Effector CD4-positive, alpha-beta T cell (primary cell): ENCODE data around the gene CTDP1.

ENCODE experiments used
- DNase-seq: peaks from one replicate; pipeline ENCODE4 v3.0.0-alpha.2; 2020

CTDP1 gene

DNA sequence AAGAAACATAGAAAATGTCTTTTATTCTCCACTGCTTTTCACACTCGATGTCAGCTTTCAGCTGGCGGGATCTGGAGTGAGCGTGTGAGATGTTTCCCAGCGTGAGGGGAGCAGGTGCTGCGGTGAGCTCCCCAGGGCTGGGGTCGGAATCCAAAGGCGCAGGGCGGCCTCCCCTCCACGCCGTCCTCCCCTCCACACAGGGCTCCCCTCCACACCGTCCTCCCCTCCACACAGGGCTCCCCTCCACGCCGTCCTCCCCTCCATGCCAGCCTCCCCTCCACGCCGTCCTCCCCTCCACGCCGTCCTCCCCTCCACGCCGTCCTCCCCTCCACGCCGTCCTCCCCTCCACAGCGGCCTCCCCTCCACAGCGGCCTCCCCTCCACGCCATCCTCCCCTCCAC is 91.2 kb downstream of the CTDP1 start:
- no peak for DNase-seq

DNA sequence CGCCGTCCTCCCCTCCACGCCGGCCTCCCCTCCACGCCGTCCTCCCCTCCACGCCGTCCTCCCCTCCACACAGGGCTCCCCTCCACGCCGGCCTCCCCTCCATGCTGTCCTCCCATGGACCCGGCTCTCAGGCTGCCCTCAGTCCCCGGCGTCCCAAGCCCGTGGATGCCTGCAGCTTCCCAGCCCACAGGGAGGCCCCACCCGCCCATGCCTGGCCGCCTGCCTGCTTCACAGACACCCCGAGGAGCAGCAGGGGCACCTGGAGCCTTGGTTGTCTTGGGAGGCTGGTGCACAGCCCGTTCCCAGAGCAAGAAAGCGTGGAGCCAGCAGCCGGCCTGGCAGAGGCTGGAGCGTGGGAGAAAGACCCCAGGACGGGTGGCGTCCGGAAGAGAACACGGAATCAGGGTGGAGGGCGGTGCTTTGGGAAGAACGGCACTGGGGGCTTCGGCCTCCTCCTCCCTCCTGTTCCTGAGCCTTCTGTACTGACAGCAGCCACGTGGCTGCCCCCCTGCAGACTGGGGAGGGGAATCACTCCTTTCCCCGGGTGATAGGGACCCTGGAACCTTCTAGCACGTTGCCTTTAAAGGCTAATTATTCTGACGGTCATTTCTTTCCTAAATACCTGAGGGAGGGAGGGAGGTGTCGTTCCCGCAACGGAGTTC is 92.0 kb downstream of the CTDP1 start:
- DNase-seq, result no peak

DNA sequence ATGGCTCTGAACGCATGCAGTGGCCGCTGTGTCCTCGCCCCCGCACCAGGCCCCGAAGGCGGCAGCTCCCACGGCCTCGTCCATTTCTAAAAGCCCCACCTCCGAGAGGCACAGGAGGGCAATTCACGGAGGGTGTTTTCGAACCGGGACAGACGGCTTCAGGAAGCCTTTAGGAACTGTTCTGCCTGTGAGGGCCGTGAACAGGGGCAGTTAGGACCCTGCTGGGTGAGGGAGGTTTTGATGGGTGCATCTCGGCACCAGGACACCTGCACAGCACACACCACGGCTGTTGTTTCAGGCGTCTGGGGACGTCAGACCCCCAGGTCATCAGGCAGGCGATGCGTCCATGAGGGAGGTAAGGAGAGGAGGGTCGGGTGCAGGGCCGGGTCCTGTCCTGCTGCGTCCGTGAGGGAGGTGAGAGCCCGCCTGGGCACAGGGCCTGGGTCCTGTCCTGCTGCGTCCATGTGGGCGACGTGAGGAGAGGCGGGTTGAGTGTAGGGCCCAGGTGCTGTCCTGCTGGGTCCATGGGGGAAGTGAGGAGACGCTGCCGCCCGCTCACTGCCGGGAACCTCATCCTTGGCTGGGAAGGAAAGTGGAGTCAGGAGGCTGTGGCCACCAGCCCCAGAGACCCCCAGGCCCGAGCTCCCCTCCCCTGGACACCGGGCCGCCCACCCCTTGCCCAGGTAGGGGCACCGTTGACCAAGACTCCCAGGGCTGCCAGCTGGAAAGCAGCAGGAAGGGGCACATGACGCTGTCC is 92.7 kb downstream of the CTDP1 start:
- DNase-seq, result no peak

DNA sequence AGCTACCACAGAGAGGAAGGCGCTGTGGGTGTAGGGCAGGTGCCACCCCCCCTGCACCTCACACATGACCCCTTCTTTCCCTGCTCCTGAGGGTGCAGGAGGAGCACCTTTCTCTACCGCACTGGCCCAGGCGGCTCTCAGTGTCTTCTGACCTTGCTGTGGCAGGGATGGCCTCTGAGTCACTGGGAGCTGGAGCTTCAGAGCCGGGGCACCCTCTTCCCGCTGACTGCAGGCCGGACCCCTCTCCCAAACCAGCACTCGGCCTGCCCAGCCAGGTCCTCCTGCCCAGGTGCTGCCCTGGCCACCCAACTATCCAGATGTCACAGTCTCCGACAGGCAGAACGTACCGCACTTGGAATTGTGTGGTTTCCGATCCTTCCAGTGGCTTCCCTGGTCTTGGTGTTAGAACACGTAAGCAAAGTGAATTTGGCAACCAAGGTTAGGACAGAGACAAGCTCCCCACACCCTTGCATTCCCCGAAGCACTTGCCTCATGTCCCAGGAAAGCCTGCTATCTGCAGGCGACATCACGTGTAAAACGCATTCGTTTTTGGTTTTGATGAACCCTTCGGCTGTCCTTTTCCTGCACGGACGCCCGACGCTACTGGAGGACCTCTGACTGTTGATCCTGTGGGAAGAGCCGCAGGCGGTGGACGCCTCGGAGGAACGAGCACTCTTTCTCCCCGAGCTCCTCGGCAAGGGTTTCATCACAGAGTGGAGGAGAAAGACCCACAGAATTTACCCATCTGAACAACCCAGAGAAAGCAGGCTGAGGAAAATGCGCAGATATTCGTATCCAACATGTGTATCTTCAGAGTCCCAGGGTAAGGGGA is 93.5 kb downstream of the CTDP1 start:
- no peak for DNase-seq

DNA sequence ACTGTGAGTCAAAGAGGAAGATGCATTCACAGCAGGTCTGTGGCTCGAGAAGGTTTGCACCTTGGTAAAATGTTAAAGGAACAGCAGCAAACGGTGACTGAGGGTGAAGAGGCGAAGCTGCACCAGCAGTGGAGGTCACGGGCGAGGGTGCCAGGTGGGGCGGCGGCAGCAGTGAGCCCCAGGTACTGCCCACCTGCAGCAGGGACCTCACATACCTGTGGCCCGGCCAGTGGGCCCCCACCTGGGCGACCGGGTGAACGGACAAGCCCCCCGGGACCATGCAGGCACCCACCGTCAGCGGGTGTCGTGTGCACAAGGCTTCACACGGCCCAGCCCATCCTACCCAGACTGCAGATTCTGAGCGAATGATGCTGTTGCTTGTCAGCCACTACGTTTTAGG is 94.5 kb downstream of the CTDP1 start:
- no peak for DNase-seq

DNA sequence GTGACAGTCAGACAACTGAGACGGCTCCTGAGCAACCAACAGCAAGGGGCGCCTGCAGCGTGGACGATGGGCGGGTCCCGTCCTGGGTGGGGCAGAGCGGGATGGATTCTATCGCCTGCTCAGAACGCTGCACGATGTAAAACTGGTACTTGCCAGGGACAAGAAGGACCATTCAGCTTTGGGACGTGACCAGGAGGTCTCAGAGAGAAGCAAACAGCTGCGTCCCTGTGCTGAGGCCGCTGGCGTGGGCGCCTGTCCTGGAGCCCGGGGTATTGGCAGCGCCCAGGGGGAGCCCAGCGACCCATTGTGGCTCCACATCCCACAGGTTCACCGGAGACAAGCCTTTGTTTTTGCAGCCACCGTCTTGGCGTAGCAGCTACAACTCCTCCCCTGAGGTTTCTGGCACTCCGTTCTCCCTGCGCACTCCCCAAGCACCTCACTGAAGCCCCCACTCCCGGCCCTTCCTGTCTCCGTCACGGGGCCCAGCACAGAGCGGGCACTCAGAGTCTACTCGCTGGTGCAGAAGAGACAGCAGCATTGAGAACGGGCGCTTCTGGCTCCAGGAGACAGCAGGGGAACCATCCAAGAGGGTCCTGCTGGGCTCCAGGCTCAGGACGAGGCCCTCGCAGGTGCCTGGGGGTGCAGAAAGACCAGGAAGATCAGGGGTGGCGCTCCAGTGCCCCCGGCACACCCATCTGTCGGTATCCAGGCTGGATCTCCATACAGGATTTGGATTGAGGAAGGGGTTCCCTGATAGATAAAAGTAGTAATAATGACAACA is 96.0 kb downstream of the CTDP1 start:
- no peak for DNase-seq

DNA sequence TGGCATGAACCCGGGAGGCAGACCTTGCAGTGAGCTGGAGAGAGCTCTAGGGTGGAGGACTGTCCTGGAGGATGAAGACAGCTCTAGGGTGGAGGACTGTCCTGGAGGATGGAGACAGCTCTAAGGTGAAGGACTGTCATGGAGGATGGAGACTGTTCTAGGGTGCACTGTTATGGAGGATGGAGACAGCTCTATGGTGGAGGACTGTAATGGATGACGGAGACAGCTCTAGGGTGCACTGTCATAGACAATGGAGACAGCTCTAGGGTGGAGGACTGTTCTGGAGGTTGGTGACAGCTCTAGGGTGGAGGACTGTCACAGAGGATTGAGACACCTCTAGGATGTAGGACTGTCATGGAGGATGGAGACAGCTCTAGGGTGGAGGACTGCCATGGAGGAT is 97.1 kb downstream of the CTDP1 start:
- DNase-seq, result no peak

DNA sequence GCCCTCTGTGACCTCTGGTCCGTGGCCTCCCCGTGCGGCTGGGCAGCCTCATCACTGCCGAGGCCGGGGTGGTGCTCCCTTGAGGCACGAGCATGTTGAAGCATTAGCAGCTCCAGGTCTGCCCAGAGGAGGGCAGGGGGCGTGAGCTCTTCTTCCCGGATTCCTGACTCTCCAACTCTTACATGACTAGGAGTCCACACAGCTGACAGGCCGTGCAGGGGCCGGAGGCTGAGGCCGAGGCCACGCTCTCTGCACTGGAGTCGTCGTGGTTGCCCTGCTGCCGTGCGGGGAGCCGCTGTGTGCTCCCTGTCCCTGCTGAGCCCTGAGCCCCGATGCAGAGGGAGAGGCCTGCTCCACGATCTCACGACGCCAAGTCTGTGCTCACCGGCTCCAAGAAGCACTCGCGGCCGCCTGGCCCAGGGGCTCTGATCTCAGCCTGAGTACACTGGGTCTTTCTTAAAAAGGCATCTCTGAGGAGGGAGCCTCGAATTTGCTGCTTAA is 98.7 kb downstream of the CTDP1 start:
- DNase-seq, result no peak

DNA sequence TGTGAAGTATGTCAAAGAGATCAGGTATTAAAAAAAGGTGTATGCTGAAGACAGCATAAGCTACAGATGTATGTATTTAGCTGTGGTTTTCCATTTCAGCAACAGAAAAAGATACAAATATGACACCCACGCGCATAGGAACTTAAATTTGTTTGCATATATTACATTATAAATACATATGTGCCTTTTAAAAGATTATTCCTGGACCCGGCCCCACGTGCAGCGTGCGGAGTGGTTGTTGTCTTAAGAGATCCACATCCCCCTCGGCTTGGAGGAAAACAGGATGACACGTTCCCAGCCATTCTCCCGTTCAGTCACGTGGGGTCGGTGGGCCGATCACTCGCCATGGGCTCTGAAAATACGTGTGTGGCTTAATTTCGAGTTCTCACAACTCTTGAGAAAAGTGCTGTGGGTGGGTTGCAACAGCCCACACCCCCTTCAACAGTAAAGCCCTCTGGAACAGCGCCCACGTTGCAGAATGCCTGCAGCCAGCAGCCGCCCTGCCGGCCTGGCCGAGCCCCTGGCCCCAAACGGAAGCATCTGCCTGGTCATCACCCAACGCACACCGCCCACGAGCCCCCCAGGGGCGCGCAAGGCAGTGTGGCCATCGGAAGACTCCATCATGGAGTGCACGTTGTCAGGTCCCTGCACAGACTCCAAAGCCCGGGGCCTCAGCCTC is 99.6 kb downstream of the CTDP1 start:
- DNase-seq, result no peak

DNA sequence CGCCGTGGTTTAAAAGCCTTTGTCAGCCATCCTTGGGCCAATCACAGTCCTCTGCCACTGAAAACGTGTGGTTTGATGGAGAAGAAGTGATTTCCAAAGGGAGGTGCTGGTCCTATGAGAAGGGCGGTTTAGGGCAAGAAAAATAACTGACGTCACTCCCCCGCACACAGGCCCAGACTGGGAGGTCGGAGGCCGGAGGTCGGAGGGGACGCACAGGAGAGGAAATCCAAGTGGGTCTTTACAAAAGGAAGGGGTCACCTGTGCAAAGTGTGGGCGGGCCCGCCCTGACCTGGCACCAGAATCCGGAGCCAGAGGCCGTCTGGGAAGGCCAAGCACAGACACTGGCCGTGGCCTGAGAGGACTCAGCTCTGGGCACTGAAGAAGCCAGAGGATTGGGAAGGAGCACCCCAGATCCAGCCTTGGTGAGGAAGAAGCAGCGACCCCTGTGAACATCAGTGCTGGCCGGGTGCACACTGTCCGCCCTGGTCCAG is 100.1 kb downstream of the CTDP1 start:
- no peak for DNase-seq

DNA sequence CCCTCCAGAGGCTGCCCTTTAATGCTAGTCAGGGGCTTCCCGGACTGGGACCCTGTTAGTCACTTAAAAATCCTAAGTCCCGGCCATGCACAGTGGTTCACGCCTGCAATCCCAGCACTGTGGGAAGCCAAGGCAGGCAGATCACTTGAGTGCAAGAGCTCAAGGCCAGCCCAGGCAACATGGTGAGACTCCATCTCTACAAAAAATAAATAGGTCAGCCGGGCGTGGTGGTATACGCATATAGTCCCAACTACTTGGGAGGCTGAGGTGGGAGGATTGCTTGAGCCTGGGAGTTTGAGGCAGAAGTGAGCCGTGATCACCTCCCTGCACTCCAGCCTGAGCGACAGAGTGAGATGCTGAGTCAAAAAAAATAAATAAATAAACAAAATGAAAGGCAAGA is 100.9 kb downstream of the CTDP1 start:
- no peak for DNase-seq

DNA sequence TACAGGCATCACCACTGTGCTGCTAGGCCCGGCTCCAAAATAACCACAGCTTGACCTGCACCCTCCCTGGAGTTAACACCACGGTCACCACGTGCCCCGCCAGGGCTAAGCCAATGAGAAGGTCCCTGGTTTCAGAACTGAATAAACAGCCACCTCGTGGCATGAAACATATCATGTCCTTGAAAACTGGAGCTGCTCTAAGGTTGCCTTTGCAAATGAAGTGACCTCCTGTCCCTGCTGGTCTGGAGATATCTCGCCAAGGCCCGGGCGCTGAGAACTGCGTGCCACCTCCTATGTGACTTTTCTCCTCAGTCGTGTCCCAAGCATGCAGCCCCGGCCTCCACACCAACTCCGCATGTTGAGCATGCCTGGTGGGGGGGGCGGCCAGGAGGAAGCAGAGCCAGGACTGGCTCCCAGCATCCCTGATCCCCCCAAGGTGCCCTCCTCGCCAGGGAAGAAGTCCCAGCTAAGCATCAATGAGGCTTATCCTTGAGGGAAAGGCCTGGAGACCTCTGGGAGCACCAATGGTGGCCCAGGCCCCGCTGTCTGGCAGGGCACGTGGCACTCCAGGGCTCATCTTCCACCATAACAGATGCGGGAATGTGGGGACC is 101.8 kb downstream of the CTDP1 start:
- no peak for DNase-seq

DNA sequence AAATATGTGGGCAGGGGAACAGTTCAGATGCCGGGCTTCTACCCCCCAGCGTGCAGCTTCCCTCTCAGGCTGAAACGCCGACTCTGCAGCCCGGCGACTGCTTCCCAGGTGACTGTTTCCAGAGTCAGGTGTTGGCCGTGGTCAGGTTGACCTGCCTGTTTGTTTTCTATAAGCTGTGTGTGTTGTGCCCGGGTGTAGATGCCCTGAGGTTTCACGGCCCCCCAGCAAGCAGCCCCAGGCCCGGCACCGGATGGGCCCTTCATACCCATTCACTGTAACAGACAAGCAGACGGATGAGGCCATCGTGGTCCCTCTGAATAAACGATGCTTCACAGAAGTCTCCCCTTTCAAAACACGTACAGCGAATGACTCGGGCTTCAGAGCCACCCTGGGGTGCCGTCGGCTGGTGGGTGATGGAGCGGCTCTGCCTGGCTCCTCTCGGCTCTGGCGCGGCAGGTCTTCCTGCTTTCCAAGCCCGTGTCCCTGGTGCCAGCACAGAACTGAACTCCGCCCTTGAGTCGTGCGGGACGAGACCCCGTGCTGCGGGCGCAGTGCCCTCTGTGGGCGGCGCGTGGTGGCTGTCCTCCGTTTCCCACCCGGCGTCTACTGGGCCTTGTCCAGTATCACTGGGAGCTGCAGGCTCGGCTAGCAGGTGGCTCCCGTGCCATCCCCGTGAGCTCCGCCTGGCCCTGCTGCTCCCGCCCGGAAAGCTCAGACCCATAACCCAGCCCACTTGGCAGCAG is 103.1 kb downstream of the CTDP1 start:
- no peak for DNase-seq

DNA sequence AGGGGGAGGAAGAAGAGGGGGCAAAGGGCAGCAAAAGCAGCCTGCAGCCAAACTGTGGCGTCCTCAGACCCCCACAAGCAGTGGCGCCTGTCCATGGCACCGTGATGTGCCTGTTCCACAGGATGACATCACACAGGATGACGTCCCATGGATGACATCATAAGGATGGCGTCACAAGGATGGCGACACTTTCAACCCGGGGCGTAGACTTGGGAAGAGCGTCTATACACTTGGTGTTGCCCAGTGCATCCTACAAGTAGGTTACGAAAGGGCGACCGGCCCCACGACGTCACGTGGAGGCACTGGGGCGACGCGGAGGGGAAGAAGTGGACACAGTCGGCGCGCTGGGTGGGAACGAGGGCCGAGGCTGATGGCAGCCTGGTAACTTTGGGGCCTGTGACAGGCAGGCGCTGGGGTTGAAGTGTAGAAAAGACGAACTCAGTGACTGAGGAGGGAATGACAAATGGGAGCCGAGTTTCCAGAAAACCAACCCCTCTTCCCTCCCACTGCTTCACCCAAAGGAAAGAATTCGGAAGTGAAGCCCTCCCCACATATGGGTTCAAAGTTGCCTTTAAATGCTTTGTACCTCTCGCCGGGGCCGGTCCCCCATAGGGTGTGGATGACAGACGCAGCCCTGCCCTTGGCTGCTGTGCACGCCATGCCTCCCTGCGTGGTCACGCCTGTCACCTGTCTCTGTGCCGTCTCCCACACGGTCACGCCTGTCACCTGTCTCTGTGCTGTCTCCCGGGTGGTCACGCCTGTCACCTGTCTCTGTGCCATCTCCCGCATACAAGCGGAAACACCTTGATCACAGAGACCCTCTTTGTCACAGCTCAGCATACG is 104.7 kb downstream of the CTDP1 start:
- no peak for DNase-seq

DNA sequence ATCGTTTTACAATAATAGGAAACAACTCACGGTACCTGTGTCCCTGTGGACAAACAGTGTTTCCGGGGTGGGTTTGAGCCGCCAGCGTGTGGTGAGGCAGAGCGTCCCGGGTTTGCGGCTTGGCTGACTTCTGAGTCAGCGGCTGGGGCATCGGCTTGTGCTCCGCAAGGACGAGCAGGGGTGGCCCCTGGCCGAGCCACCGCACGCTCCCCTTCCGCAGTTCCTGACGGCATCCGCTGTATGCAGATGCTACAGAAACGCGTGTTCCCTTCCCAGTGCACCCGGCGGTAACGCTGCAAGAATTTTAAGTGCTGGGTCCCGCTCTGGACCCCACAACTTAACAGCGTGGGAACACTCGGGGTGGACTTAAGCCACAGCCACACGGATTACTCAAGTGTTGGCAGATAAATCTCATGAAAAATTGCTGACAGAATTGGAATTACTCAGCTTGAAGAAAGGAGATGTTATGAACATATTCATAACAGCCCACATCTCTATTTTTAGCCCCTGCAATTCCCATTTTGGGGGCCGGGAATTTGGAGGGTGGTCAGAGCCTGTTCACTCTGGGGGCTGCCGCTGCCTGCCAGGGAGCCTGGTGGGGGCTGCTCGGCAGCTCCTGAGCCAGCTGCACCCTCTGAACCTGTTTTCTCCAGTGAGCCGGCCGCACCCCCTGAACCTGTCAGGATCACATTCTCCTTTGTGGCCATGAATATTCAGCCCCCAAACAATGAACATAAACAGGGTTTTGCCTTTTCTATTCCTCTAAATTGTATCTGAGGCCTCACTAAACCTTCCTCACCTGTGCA is 105.6 kb downstream of the CTDP1 start:
- DNase-seq, result no peak

DNA sequence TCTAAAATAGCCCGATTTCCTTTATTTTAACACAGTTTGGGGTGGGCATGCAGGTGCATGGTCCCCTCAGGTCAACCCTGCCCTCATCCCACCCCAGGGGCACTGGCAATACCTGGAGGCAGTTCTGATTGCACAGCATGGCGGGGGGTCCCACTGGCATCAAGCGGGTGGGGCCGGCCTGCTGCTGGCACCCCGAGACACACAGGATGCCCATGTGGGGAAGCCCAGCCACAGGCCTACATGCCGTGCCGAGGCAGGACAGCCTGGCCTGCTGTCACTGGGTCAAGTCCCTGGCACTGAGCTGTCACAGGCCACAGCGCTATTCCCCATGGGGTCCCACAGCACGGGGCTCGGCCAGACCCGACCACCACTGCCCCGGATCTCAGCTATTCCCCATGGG is 106.2 kb downstream of the CTDP1 start:
- no peak for DNase-seq

DNA sequence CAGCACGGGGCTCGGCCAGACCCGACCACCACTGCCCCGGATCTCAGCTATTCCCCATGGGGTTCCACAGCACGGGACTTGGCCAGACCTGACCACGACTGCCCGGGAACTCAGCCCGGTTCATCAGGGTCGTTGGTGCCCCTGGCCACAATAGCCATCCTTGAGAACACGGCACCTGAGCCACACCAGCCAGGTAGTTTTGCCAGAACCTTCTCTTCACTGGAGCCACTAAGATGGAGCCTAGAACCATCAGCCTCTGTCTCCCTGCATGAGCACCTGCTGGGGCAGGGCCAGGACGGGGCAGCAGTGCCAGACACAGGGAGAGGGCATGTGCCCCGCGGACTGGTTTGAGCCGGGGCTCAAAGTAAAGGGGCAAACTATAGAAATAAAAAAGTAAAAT is 106.7 kb downstream of the CTDP1 start:
- no peak for DNase-seq

DNA sequence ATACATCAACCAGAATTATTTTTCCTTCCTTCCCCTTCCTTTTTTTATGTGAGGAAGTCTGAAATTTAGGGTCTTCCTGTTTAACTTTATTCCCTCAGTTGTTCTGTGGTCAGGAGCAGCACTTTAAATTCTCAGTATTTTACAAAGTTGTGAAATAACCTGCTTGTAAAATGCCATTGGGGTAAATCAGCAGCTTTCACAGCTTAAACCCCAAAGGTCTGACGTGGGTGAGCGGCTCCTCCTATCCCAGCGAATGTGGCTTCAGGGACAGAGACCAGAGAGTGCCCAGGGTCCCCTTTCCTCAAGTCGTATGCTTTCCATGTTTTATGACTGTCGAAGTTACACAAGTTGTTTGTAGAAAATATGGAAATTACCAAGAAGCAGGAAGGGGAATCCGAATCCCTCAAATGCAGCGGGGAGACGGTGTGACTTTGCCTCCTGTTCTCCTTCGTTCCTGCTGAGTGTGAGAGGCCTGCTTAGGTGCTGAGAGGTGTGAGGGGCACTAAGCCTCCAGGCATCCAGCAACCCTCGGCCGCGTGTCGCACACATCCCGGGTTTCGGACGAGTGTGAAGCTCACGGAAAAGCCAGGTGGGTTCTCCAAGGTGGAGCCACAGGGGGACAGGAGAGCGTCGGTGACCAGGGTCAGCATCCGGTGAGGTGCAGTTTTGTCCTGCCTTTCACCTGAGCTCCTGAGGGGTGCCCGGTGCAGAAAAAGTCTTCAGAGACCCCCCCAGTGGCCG is 107.4 kb downstream of the CTDP1 start:
- no peak for DNase-seq
